GM23338 (cell line): Measurements from ENCODE around the gene IQGAP2. TPM values are rescaled to one million over a fixed set of nuclear protein-coding genes. Genes with fewer than 3 reads are reported as not detected.

Experiments used
- ATAC-seq: fragments of 200-7000 bp; cut with Tn5 transposase; 3 replicates; pipeline ENCODE4 v1.9.1; 2020
- DNase-seq: peaks from one replicate; pipeline ENCODE4 v3.0.0-alpha.2; 2015; ENCODE audit warnings: low spot score
- H2AFZ ChIP-seq: fragments of 200-600 bp; sonication (generic); 2 replicates; pipeline ENCODE4 v1.8.0; 2016; ENCODE audit warnings: antibody characterized with exemption, mild to moderate bottlenecking, moderate library complexity
- H3F3A ChIP-seq: fragments of 200-600 bp; sonication (generic); replicated peaks from 2 replicates; pipeline ENCODE4 v1.8.0; 2017; ENCODE audit warnings: antibody characterized with exemption, mixed run types, low read depth
- H3K27ac ChIP-seq: fragments of 200-600 bp; sonication (generic); 2 replicates; pipeline ENCODE4 v1.6.1; 2016; ENCODE audit warnings: low read depth
- H3K27me3 ChIP-seq: fragments of 200-600 bp; sonication (generic); 2 replicates; pipeline ENCODE4 v1.8.0; 2016; ENCODE audit warnings: mild to moderate bottlenecking, mixed run types, moderate library complexity; ENCODE audit not compliant: insufficient read depth
- H3K36me3 ChIP-seq: fragments of 200-600 bp; sonication (generic); 2 replicates; pipeline ENCODE4 v1.8.0; 2016; ENCODE audit warnings: mild to moderate bottlenecking; ENCODE audit not compliant: insufficient read depth
- H3K4me1 ChIP-seq: fragments of 200-600 bp; sonication (generic); 2 replicates; pipeline ENCODE4 v1.8.0; 2016; ENCODE audit warnings: mild to moderate bottlenecking, moderate library complexity; ENCODE audit not compliant: insufficient read depth
- H3K4me2 ChIP-seq: fragments of 200-600 bp; sonication (generic); 2 replicates; pipeline ENCODE4 v1.7.1; 2017; ENCODE audit warnings: mixed run types
- H3K4me3 ChIP-seq: fragments of 200-600 bp; sonication (generic); 2 replicates; pipeline ENCODE4 v1.6.1; 2016; ENCODE audit warnings: mixed run types
- H3K79me2 ChIP-seq: fragments of 200-600 bp; sonication (generic); replicated peaks from 2 replicates; pipeline ENCODE4 v1.8.0; 2017; ENCODE audit warnings: mild to moderate bottlenecking; ENCODE audit not compliant: insufficient read depth
- H3K9me2 ChIP-seq: fragments of 200-600 bp; sonication (generic); 2 replicates; pipeline ENCODE4 v1.8.0; 2017; ENCODE audit not compliant: insufficient read depth
- H4K20me1 ChIP-seq: fragments of 200-600 bp; sonication (generic); replicated peaks from 2 replicates; pipeline ENCODE4 v1.8.0; 2017; ENCODE audit warnings: mild to moderate bottlenecking; ENCODE audit not compliant: insufficient read depth
- H3K27ac Mint-ChIP-seq: 2 replicates; pipeline ENCODE4 v1.8.0; 2020; ENCODE audit warnings: inconsistent platforms, mild to moderate bottlenecking, moderate library complexity, mixed read lengths
- H3K27me3 Mint-ChIP-seq: 3 replicates; pipeline ENCODE4 v1.8.0; 2022; ENCODE audit warnings: low read depth, mild to moderate bottlenecking, moderate library complexity, mixed read lengths, inconsistent platforms; ENCODE audit not compliant: insufficient read depth, poor library complexity
- H3K36me3 Mint-ChIP-seq: 3 replicates; pipeline ENCODE4 v1.8.0; 2021; ENCODE audit warnings: low read depth, mild to moderate bottlenecking, inconsistent platforms, moderate library complexity, mixed read lengths
- H3K4me1 Mint-ChIP-seq: 3 replicates; pipeline ENCODE4 v1.8.0; 2020; ENCODE audit warnings: mild to moderate bottlenecking, inconsistent platforms, mixed read lengths
- H3K4me3 Mint-ChIP-seq: 3 replicates; pipeline ENCODE4 v1.8.0; 2021; ENCODE audit warnings: moderate library complexity, mild to moderate bottlenecking, inconsistent platforms, mixed read lengths
- H3K9me3 Mint-ChIP-seq: 3 replicates; pipeline ENCODE4 v1.8.0; 2020; ENCODE audit warnings: moderate library complexity, mild to moderate bottlenecking, inconsistent platforms, mixed read lengths
- EZH2phosphoT487 ChIP-seq: fragments of 200-600 bp; sonication (generic); IDR thresholded peaks from one replicate; pipeline ENCODE4 v1.8.1; 2018; ENCODE audit warnings: antibody characterized with exemption; ENCODE audit not compliant: unreplicated experiment
- NANOG ChIP-seq: IDR thresholded peaks from 2 replicates; pipeline ENCODE4 v1.6.1; 2016; ENCODE audit warnings: antibody characterized with exemption, borderline replicate concordance
- POLR2AphosphoS5 ChIP-seq: IDR thresholded peaks from 2 replicates; pipeline ENCODE4 v1.6.1; 2016; ENCODE audit warnings: antibody characterized with exemption, low read depth
- STAT1 ChIP-seq: IDR thresholded peaks from one replicate; pipeline ENCODE4 v1.6.1; 2016; ENCODE audit warnings: antibody characterized with exemption; ENCODE audit not compliant: unreplicated experiment
- ZNF331 ChIP-seq: fragments of 250-450 bp; sonication (Bioruptor Pico); IDR thresholded peaks from 2 replicates; pipeline ENCODE4 v1.5.0; 2020; ENCODE audit warnings: low read depth, mild to moderate bottlenecking, moderate library complexity
- polyA plus RNA-seq: library from polyadenylated mRNA; unstranded; fragments of >200 nt; fragmentation: Nextera tagmentation; extraction: Ambion mirVana; gene quantifications from 2 replicates; pipeline ENCODE4 v1.2.1, GENCODE V29; 2016
- total RNA-seq: library from RNA; depleted of rRNA; stranded (reverse); fragments of >200 nt; shearing (Covaris generic); gene quantifications from 2 replicates; pipeline ENCODE4 v1.2.3, GENCODE V29; 2014
- TF ChIP-seq, protein P1 (sequence below), 2 experiments: fragments of 200-600 bp in 1 of 2; sonication (generic) in 1 of 2; conservative IDR thresholded peaks; 2 replicates each; pipeline versions ENCODE4 v1.5.1 to v1.6.1; 2016 to 2017; ENCODE audit warnings: antibody characterized with exemption in 2 of 2, low read depth in 2 of 2, mild to moderate bottlenecking in 2 of 2, moderate library complexity in 1 of 2
- TF ChIP-seq, protein P2 (sequence below): IDR thresholded peaks from 2 replicates; pipeline ENCODE4 v1.6.1; 2016; ENCODE audit warnings: antibody characterized with exemption
- TF ChIP-seq, protein P3 (sequence below): IDR thresholded peaks from one replicate; pipeline ENCODE4 v1.6.1; 2018; ENCODE audit warnings: antibody characterized with exemption; ENCODE audit not compliant: unreplicated experiment

Gene IQGAP2
- total and polyA plus RNA-seq, 2 experiments from 2014 or later: 60.0 to 86.5 TPM

DNA sequence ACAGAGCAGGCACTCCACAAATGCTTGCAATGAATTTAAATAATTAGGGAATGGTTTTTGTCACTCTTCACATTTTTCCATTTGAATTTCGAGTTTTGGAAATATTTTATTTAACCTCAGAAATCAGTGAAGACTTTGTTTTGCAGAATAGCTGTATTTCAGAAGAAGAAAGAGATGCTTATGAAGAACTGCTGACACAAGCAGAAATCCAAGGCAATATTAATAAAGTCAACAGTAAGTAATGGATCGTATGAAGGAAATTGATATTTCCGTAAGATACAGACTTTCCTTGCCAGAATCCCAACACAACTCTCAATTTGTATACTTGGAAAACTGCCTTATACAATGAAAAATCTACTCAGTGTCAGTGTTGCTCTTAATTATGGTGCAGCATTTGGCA is 189.6 kb downstream of the IQGAP2 start:
- ATAC-seq (no peak), DNase-seq (no peak)
- H3K79me2 ChIP-seq: no peaks in the 10 kb centered on the region
- no peak overlapping the region for H2AFZ ChIP-seq
- no peaks in the 10 kb centered on the region; the same call in 1 of the 2 replicates for H3K4me1 ChIP-seq
- H3K9me3 Mint-ChIP-seq: no peaks in the 10 kb centered on the region
- TF ChIP-seq POLR2AphosphoS5 (no peak), STAT1 (no peak), NANOG (no peak)
- no peak overlapping the region for H3K4me3 ChIP-seq
- H3K27ac ChIP-seq: no peak overlapping the region
- H3K36me3 ChIP-seq: no peaks in the 10 kb centered on the region
- no peak overlapping the region for H3K4me2 ChIP-seq
- H3K9me2 ChIP-seq: no peaks in the 10 kb centered on the region
- H3K4me1 Mint-ChIP-seq: no peaks in the 10 kb centered on the region; the same call in 2 of the 3 replicates
- no peaks in the 10 kb centered on the region; the same call in 1 of the 3 replicates for H3K36me3 Mint-ChIP-seq
- no peaks in the 10 kb centered on the region for H3F3A ChIP-seq
- no peak overlapping the region for H3K27ac Mint-ChIP-seq
- no peaks in the 10 kb centered on the region for H3K27me3 Mint-ChIP-seq
- H3K4me3 Mint-ChIP-seq: no peak overlapping the region
- H4K20me1 ChIP-seq: no peaks in the 10 kb centered on the region
- H3K27me3 ChIP-seq: no peaks in the 10 kb centered on the region

GRCh38 chr5:76594107-76594506 is 191.0 kb downstream of the IQGAP2 start:
- Histone ChIP-seq H3K27ac (no peak overlapping the region), H3K4me3 (no peak overlapping the region), H3F3A (no peaks in the 10 kb centered on the region), H3K9me2 (no peaks in the 10 kb centered on the region), H3K27me3 (no peaks in the 10 kb centered on the region), H2AFZ (no peak overlapping the region), H3K79me2 (no peaks in the 10 kb centered on the region), H4K20me1 (no peaks in the 10 kb centered on the region), H3K4me2 (no peak overlapping the region), H3K4me1 (no peaks in the 10 kb centered on the region; the same call in 1 of the 2 replicates), H3K36me3 (no peaks in the 10 kb centered on the region)
- H3K9me3 Mint-ChIP-seq: no peaks in the 10 kb centered on the region
- H3K4me3 Mint-ChIP-seq: no peak overlapping the region
- DNase-seq (no peak), ATAC-seq (no peak)
- no peak for TF ChIP-seq ZNF331 (CRISPR knock-in tag)
- TF ChIP-seq, protein P1, sequence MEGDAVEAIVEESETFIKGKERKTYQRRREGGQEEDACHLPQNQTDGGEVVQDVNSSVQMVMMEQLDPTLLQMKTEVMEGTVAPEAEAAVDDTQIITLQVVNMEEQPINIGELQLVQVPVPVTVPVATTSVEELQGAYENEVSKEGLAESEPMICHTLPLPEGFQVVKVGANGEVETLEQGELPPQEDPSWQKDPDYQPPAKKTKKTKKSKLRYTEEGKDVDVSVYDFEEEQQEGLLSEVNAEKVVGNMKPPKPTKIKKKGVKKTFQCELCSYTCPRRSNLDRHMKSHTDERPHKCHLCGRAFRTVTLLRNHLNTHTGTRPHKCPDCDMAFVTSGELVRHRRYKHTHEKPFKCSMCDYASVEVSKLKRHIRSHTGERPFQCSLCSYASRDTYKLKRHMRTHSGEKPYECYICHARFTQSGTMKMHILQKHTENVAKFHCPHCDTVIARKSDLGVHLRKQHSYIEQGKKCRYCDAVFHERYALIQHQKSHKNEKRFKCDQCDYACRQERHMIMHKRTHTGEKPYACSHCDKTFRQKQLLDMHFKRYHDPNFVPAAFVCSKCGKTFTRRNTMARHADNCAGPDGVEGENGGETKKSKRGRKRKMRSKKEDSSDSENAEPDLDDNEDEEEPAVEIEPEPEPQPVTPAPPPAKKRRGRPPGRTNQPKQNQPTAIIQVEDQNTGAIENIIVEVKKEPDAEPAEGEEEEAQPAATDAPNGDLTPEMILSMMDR (conservative IDR thresholded peaks at IDR 0.05; ENCODE audit: low read depth in 2 of 2): no peak
- no peak for TF ChIP-seq EZH2phosphoT487
- no peak for TF ChIP-seq NANOG
- TF ChIP-seq, protein P2, sequence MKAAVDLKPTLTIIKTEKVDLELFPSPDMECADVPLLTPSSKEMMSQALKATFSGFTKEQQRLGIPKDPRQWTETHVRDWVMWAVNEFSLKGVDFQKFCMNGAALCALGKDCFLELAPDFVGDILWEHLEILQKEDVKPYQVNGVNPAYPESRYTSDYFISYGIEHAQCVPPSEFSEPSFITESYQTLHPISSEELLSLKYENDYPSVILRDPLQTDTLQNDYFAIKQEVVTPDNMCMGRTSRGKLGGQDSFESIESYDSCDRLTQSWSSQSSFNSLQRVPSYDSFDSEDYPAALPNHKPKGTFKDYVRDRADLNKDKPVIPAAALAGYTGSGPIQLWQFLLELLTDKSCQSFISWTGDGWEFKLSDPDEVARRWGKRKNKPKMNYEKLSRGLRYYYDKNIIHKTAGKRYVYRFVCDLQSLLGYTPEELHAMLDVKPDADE: no peak
- TF ChIP-seq STAT1: no peak
- TF ChIP-seq, protein P3, sequence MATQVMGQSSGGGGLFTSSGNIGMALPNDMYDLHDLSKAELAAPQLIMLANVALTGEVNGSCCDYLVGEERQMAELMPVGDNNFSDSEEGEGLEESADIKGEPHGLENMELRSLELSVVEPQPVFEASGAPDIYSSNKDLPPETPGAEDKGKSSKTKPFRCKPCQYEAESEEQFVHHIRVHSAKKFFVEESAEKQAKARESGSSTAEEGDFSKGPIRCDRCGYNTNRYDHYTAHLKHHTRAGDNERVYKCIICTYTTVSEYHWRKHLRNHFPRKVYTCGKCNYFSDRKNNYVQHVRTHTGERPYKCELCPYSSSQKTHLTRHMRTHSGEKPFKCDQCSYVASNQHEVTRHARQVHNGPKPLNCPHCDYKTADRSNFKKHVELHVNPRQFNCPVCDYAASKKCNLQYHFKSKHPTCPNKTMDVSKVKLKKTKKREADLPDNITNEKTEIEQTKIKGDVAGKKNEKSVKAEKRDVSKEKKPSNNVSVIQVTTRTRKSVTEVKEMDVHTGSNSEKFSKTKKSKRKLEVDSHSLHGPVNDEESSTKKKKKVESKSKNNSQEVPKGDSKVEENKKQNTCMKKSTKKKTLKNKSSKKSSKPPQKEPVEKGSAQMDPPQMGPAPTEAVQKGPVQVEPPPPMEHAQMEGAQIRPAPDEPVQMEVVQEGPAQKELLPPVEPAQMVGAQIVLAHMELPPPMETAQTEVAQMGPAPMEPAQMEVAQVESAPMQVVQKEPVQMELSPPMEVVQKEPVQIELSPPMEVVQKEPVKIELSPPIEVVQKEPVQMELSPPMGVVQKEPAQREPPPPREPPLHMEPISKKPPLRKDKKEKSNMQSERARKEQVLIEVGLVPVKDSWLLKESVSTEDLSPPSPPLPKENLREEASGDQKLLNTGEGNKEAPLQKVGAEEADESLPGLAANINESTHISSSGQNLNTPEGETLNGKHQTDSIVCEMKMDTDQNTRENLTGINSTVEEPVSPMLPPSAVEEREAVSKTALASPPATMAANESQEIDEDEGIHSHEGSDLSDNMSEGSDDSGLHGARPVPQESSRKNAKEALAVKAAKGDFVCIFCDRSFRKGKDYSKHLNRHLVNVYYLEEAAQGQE: no peak
- no peaks in the 10 kb centered on the region for H3K27me3 Mint-ChIP-seq
- no peak overlapping the region for H3K27ac Mint-ChIP-seq
- no peaks in the 10 kb centered on the region; the same call in 2 of the 3 replicates for H3K4me1 Mint-ChIP-seq
- no peaks in the 10 kb centered on the region; the same call in 1 of the 3 replicates for H3K36me3 Mint-ChIP-seq
